IMR-90 (cell line): ENCODE results near the gene ABCD1.
"Not testable (repeated sequence)": the region's sequence is repeated elsewhere in the genome, so short reads cannot be mapped to it uniquely, and the experiment has no call there.

Experiments
- BHLHE40 ChIP-seq: fragments of 150-350 bp; IDR thresholded peaks from 2 replicates; pipeline ENCODE4 v1.6.1; 2016; ENCODE audit warnings: mild to moderate bottlenecking, low read depth, low read length
- CEBPB ChIP-seq: IDR thresholded peaks from 2 replicates; pipeline ENCODE4 v1.6.1; 2012; ENCODE audit warnings: low read depth, low read length, improper control_type of control experiment
- CTCF ChIP-seq: conservative IDR thresholded peaks from 2 replicates; pipeline ENCODE4 v1.5.1; 2012; ENCODE audit warnings: mild to moderate bottlenecking, low read depth, low read length, improper control_type of control experiment
- MAFK ChIP-seq: IDR thresholded peaks from 2 replicates; pipeline ENCODE4 v1.6.1; 2012; ENCODE audit warnings: low read depth, low read length, improper control_type of control experiment
- MXI1 ChIP-seq: IDR thresholded peaks from 2 replicates; pipeline ENCODE4 v1.6.1; 2012; ENCODE audit warnings: low read depth, mild to moderate bottlenecking, low read length, moderate library complexity, borderline replicate concordance
- POLR2A ChIP-seq: IDR thresholded peaks from 2 replicates; pipeline ENCODE4 v1.6.1; 2012; ENCODE audit warnings: mild to moderate bottlenecking, low read depth, low read length
- RCOR1 ChIP-seq: IDR thresholded peaks from 2 replicates; pipeline ENCODE4 v1.6.1; 2012; ENCODE audit warnings: mild to moderate bottlenecking, low read length, improper control_type of control experiment; ENCODE audit not compliant: insufficient replicate concordance
- SMC3 ChIP-seq: fragments of 150-350 bp; IDR thresholded peaks from 2 replicates; pipeline ENCODE4 v1.6.1; 2016; ENCODE audit warnings: low read depth, mild to moderate bottlenecking, antibody characterized with exemption, low read length, moderate library complexity

- not testable (repeated sequence) for TF ChIP-seq RCOR1, POLR2A, CTCF, SMC3, MAFK, BHLHE40, MXI1, CEBPB
These were observed 18.3 kb downstream of the ABCD1 start for GRCh38 chrX:153742796-153743467.
